Right hindlimb (tissue), 1 donor: ENCODE results near the gene POMT2.

ENCODE experiments used
- DNase-seq: peaks from one replicate; pipeline ENCODE4 v3.0.0-alpha.2; 2018

The POMT2 gene

DNA sequence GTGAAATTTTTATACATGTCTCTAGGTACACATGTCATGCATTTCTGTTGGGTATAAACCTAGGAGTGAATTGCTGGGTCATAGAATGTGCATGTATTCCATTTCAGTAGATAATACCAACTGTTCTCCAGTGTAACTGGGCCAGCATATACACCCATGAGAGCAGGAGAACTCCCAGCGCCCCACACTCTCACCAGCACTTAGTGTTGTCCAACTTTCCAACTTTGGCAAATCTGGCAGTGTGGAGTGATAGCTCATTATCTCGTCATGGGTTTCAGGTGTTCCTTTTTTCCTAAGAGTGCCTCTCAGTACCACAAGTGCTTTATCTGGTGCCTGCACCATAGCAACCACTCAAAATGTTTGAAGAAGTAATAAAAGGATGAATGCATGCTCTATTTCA, 89.8 kb downstream of the POMT2 start:
- no peak for DNase-seq

GRCh38 chr14:77228056-77228455, 92.6 kb downstream of the POMT2 start:
- DNase-seq = no peak

DNA sequence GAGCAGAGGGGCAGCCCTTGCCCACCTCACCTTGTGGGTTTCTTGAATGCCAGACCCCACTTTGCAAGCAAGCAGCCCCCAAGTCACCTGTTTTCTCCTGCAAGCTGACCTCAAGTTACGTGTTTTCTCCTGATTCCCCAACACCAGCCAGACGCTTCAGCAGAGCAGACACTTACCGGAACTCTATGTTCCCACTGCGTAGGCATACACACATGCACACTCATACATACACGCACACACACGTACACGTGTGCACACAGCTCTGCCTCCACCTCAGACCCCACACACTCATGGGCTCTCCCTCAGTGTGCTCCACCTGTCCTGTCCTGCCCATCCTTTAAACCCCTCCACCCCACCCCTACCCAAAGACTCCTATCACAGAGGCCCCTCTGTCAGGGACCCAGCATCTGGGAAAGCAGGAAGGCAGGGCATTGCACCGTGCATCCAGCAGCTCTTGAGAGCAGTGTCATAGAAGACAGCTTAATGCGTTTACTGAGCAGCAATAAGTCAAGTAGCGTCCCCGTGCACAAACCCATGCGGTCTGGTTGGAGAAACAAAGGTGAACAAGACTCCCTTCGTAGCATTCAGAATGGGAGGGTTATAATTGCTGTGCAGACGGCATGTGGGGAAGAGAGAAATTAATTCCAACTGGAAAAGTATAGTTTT, 94.7 kb downstream of the POMT2 start:
- DNase-seq = no peak

- no peak for DNase-seq
Observed at GRCh38 chr14:77225254-77225653, 95.4 kb downstream of the POMT2 start.
